Measurements from ENCODE around the gene PRDM11. TPM values are rescaled to one million over a fixed set of nuclear protein-coding genes. Genes with fewer than 3 reads are reported as not detected.

Gene PRDM11
- total RNA-seq, 1 experiment from 2014 or later: 8.3 TPM

DNA sequence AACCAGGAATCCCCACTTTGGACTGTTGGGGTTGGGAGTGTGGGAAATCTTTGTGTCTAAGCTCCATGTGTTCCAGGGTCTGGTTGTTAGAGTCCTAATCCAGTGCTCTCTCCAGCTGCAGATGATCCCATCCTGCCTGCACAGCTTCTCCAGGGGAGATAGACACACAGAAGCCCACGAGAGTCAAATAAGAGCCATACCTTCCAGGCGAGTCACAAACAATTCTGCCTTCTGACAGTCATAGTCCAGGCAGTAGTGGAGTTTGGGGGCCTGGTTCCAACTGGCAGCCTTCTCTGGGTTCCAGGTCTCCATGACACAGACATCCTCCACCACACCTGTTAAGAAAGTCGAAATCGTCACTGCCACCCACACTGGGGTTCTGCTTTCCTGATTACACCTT is 107.6 kb downstream of the PRDM11 start:
- no peaks in the 10 kb centered on the region for H3K36me3 Mint-ChIP-seq
- no peaks in the 10 kb centered on the region; the same call in 1 of the 2 replicates for H3K27me3 Mint-ChIP-seq (ENCODE audit: low read depth)
- no peak for DNase-seq (ENCODE audit: low spot score)
- ChIA-PET POLR2A (no interaction called here), CTCF (interaction anchor here (1.2 to 2.5 kb wide), 5 partner anchors 11 to 143 kb away, joined by 3 to 58 read pairs (median 41); partner anchors contain the start of gene SYT13)
- TF ChIP-seq IRF2 (CRISPR knock-in tag; IDR thresholded peaks at IDR 0.05; ENCODE audit: borderline replicate concordance, low read depth) (no peak), NFATC4 (CRISPR knock-in tag; IDR thresholded peaks at IDR 0.05) (no peak)
- TF ChIP-seq, protein P1, sequence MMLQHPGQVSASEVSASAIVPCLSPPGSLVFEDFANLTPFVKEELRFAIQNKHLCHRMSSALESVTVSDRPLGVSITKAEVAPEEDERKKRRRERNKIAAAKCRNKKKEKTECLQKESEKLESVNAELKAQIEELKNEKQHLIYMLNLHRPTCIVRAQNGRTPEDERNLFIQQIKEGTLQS (CRISPR knock-in tag; conservative IDR thresholded peaks at IDR 0.05): no peak
- TF ChIP-seq, protein P2, sequence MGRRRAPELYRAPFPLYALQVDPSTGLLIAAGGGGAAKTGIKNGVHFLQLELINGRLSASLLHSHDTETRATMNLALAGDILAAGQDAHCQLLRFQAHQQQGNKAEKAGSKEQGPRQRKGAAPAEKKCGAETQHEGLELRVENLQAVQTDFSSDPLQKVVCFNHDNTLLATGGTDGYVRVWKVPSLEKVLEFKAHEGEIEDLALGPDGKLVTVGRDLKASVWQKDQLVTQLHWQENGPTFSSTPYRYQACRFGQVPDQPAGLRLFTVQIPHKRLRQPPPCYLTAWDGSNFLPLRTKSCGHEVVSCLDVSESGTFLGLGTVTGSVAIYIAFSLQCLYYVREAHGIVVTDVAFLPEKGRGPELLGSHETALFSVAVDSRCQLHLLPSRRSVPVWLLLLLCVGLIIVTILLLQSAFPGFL (CRISPR knock-in tag; IDR thresholded peaks at IDR 0.05; ENCODE audit: borderline replicate concordance): no peak
- TF ChIP-seq, protein P3, sequence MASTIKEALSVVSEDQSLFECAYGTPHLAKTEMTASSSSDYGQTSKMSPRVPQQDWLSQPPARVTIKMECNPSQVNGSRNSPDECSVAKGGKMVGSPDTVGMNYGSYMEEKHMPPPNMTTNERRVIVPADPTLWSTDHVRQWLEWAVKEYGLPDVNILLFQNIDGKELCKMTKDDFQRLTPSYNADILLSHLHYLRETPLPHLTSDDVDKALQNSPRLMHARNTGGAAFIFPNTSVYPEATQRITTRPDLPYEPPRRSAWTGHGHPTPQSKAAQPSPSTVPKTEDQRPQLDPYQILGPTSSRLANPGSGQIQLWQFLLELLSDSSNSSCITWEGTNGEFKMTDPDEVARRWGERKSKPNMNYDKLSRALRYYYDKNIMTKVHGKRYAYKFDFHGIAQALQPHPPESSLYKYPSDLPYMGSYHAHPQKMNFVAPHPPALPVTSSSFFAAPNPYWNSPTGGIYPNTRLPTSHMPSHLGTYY (CRISPR knock-in tag; IDR thresholded peaks at IDR 0.05): no peak
- TF ChIP-seq, protein P4, sequence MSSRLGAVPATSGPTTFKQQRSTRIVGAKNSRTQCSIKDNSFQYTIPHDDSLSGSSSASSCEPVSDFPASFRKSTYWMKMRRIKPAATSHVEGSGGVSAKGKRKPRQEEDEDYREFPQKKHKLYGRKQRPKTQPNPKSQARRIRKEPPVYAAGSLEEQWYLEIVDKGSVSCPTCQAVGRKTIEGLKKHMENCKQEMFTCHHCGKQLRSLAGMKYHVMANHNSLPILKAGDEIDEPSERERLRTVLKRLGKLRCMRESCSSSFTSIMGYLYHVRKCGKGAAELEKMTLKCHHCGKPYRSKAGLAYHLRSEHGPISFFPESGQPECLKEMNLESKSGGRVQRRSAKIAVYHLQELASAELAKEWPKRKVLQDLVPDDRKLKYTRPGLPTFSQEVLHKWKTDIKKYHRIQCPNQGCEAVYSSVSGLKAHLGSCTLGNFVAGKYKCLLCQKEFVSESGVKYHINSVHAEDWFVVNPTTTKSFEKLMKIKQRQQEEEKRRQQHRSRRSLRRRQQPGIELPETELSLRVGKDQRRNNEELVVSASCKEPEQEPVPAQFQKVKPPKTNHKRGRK (CRISPR knock-in tag; IDR thresholded peaks at IDR 0.05; ENCODE audit: borderline replicate concordance): no peak
- no peak overlapping the region for H3K27ac Mint-ChIP-seq
- no peak for ATAC-seq
- H3K4me3 Mint-ChIP-seq: no peak overlapping the region
- H3K4me1 Mint-ChIP-seq: 0 out of 2 replicates have a peak, but pooled peaks cover 3% of the 10 kb centered on the region
- H3K9me3 Mint-ChIP-seq: peaks cover 3% of the 10 kb centered on the region

DNA sequence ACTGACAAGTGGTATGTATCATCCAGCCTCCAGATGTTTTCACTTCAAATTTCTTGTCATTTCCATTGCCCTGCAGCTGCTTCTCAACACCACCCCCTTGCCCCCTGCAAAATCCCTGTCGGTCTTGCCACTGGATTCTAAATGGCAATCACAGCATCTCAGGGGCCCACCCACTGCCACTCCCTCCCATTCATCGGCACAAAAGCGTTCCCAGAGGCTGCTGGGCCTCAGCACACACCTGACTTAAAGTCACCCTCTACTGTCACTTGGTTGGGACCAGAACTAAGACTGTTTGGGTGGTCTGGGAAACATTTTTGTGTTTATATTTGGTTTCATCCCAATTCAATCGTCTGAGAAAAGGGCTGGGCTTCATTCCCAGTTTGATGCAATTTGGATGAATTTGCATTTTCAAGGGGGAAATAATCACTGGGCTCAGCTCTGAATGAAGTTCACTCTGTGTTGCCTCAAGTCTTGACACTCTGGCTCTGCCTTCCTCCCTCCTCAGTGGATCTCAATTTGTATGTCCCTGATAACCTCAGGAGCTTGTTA is 112.6 kb downstream of the PRDM11 start:
- Mint-ChIP-seq H3K27ac (no peak overlapping the region), H3K9me3 (no peaks in the 10 kb centered on the region), H3K27me3 (ENCODE audit: low read depth) (no peaks in the 10 kb centered on the region), H3K4me3 (no peak overlapping the region), H3K36me3 (no peaks in the 10 kb centered on the region), H3K4me1 (peaks cover 19% of the 10 kb centered on the region)
- no peak for DNase-seq (ENCODE audit: low spot score)
- no peak for ATAC-seq
- ChIA-PET POLR2A (no interaction called here), CTCF (interaction anchor here (0.6 to 0.7 kb wide), 2 partner anchors 82 to 149 kb away, joined by 3 to 4 read pairs; no protein-coding TSS in a partner anchor)
- TF ChIP-seq, protein P2 (CRISPR knock-in tag; IDR thresholded peaks at IDR 0.05; ENCODE audit: borderline replicate concordance): no peak
- TF ChIP-seq ZNF671 (CRISPR knock-in tag; IDR thresholded peaks at IDR 0.05): no peak
- no peak for TF ChIP-seq PRRX2 (CRISPR knock-in tag; IDR thresholded peaks at IDR 0.05)

DNA sequence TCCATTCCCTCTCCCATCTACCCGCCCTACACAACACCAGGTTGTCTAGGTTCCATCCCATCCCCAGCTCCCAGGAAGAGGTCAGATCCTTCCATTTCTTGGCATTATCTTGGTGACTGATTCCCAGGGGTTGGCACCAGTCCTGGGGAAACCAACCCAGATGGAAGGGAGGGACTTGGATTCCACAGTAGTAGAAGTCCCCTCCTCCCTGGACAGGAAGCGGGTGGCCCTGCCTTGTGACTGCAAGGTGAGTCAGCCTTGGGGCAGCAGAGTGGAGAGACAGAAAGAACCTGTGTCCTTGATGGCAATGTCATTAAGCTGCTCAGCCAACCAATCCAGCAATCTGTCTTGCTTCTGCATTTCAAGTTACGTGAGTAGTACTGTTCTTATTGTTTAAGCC is 113.2 kb downstream of the PRDM11 start:
- DNase-seq (ENCODE audit: low spot score) (no peak), ATAC-seq (no peak)
- Mint-ChIP-seq H3K36me3 (no peaks in the 10 kb centered on the region), H3K4me3 (no peak overlapping the region), H3K4me1 (peaks cover 19% of the 10 kb centered on the region), H3K27me3 (ENCODE audit: low read depth) (peaks cover under 1% of the 10 kb centered on the region; the same call in 1 of the 2 replicates), H3K27ac (no peak overlapping the region), H3K9me3 (no peaks in the 10 kb centered on the region)
- ChIA-PET POLR2A (no interaction called here), CTCF (interaction anchor here (0.7 to 1.4 kb wide), 2 partner anchors 149 kb away, joined by 4 read pairs; no protein-coding TSS in a partner anchor)
- TF ChIP-seq, protein P5, sequence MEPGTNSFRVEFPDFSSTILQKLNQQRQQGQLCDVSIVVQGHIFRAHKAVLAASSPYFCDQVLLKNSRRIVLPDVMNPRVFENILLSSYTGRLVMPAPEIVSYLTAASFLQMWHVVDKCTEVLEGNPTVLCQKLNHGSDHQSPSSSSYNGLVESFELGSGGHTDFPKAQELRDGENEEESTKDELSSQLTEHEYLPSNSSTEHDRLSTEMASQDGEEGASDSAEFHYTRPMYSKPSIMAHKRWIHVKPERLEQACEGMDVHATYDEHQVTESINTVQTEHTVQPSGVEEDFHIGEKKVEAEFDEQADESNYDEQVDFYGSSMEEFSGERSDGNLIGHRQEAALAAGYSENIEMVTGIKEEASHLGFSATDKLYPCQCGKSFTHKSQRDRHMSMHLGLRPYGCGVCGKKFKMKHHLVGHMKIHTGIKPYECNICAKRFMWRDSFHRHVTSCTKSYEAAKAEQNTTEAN (CRISPR knock-in tag; IDR thresholded peaks at IDR 0.05): no peak
- no peak for TF ChIP-seq NR2C2 (CRISPR knock-in tag; IDR thresholded peaks at IDR 0.05)
- TF ChIP-seq, protein P4 (CRISPR knock-in tag; IDR thresholded peaks at IDR 0.05; ENCODE audit: borderline replicate concordance): no peak
- no peak for TF ChIP-seq GTF2I (CRISPR knock-in tag; conservative IDR thresholded peaks at IDR 0.05)
- no peak for TF ChIP-seq TCF7 (CRISPR knock-in tag; IDR thresholded peaks at IDR 0.05; ENCODE audit: low read depth)
- no peak for TF ChIP-seq PRRX2 (CRISPR knock-in tag; IDR thresholded peaks at IDR 0.05)
- no peak for TF ChIP-seq ZNF232 (CRISPR knock-in tag; IDR thresholded peaks at IDR 0.05)
- TF ChIP-seq, protein P6, sequence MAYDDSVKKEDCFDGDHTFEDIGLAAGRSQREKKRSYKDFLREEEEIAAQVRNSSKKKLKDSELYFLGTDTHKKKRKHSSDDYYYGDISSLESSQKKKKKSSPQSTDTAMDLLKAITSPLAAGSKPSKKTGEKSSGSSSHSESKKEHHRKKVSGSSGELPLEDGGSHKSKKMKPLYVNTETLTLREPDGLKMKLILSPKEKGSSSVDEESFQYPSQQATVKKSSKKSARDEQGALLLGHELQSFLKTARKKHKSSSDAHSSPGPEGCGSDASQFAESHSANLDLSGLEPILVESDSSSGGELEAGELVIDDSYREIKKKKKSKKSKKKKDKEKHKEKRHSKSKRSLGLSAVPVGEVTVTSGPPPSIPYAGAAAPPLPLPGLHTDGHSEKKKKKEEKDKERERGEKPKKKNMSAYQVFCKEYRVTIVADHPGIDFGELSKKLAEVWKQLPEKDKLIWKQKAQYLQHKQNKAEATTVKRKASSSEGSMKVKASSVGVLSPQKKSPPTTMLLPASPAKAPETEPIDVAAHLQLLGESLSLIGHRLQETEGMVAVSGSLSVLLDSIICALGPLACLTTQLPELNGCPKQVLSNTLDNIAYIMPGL (CRISPR knock-in tag; IDR thresholded peaks at IDR 0.05): no peak
- no peak for TF ChIP-seq TP53 (CRISPR knock-in tag; IDR thresholded peaks at IDR 0.05)
- TF ChIP-seq, protein P7, sequence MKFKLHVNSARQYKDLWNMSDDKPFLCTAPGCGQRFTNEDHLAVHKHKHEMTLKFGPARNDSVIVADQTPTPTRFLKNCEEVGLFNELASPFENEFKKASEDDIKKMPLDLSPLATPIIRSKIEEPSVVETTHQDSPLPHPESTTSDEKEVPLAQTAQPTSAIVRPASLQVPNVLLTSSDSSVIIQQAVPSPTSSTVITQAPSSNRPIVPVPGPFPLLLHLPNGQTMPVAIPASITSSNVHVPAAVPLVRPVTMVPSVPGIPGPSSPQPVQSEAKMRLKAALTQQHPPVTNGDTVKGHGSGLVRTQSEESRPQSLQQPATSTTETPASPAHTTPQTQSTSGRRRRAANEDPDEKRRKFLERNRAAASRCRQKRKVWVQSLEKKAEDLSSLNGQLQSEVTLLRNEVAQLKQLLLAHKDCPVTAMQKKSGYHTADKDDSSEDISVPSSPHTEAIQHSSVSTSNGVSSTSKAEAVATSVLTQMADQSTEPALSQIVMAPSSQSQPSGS (CRISPR knock-in tag; IDR thresholded peaks at IDR 0.05; ENCODE audit: borderline replicate concordance, low read depth): no peak
